A549 (cell line): ENCODE data around the gene ABCC2.

Source experiments
- EP300 ChIP-seq, 2 experiments: fragments of >200 bp; sonication (Bioruptor Twin); formaldehyde crosslinking; IDR thresholded peaks; 2 replicates in 1 of 2; 3 replicates in 1 of 2; pipeline ENCODE4 v1.6.1; 2016 to 2017
- MYC ChIP-seq: IDR thresholded peaks from 2 replicates; pipeline ENCODE4 v1.6.1; 2012; ENCODE audit warnings: mild to moderate bottlenecking, inconsistent platforms, low read length, improper control_type of control experiment, borderline replicate concordance
- PHF8 ChIP-seq: fragments of 200-600 bp; sonication (generic); IDR thresholded peaks from 2 replicates; pipeline ENCODE4 v1.6.1; 2016; ENCODE audit warnings: low read depth, mild to moderate bottlenecking, antibody characterized with exemption, moderate library complexity, borderline replicate concordance
- POLR2A ChIP-seq: IDR thresholded peaks from 2 replicates; pipeline ENCODE4 v1.6.1; 2012; ENCODE audit warnings: mild to moderate bottlenecking, low read length
- RAD21 ChIP-seq, 2 experiments: fragments of >200 bp in 1 of 2; sonication (Bioruptor Twin) in 1 of 2; formaldehyde crosslinking in 1 of 2; IDR thresholded peaks in 1 of 2; conservative IDR thresholded peaks in 1 of 2; 2 replicates in 1 of 2; 3 replicates in 1 of 2; pipeline ENCODE4 v1.6.1; 2012 to 2018; ENCODE audit warnings: inconsistent platforms in 1 of 2
- TF ChIP-seq, protein P1 (sequence below): fragments of >200 bp; sonication (Bioruptor Twin); formaldehyde crosslinking; IDR thresholded peaks from 3 replicates; pipeline ENCODE4 v1.5.1; 2016
- TF ChIP-seq, protein P2 (sequence below): IDR thresholded peaks from 2 replicates; pipeline ENCODE4 v1.6.1; 2012

DNA sequence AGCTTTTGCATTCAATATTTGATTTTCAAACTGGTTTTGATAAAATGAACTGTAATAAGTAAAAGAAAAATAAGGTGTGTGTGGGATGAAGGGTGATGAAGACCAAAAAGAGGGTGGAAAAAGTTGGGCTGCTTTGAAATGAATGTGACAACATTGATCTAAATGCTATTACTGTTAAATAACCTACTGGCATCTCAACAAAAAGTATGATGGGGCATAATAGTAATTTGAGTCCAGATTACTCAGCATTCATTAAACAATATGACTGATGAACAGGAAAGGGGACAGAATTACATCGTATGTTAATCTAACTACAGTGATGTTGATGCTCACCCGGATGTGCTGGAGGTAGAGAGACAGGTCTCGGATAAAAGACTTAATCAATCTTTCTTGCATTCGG lies 112.2 kb downstream of the ABCC2 start:
- TF ChIP-seq RAD21 (conservative IDR thresholded peaks at IDR 0.05 in 1 of 2, IDR thresholded peaks at IDR 0.05 in 1 of 2) (no peak), EP300 (IDR thresholded peaks at IDR 0.05) (no peak), POLR2A (no peak), PHF8 (no peak), MYC (no peak)
- TF ChIP-seq, protein P1, sequence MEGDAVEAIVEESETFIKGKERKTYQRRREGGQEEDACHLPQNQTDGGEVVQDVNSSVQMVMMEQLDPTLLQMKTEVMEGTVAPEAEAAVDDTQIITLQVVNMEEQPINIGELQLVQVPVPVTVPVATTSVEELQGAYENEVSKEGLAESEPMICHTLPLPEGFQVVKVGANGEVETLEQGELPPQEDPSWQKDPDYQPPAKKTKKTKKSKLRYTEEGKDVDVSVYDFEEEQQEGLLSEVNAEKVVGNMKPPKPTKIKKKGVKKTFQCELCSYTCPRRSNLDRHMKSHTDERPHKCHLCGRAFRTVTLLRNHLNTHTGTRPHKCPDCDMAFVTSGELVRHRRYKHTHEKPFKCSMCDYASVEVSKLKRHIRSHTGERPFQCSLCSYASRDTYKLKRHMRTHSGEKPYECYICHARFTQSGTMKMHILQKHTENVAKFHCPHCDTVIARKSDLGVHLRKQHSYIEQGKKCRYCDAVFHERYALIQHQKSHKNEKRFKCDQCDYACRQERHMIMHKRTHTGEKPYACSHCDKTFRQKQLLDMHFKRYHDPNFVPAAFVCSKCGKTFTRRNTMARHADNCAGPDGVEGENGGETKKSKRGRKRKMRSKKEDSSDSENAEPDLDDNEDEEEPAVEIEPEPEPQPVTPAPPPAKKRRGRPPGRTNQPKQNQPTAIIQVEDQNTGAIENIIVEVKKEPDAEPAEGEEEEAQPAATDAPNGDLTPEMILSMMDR: no peak
- TF ChIP-seq, protein P2, sequence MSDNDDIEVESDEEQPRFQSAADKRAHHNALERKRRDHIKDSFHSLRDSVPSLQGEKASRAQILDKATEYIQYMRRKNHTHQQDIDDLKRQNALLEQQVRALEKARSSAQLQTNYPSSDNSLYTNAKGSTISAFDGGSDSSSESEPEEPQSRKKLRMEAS: no peak
